ENCODE results near the gene OR6J1.

- TF ChIP-seq ZNF775 (CRISPR knock-in tag; IDR thresholded peaks at IDR 0.05; ENCODE audit: borderline replicate concordance) (no peak), CTCF (CRISPR knock-in tag; IDR thresholded peaks at IDR 0.05) (no peak), ZNF597 (CRISPR knock-in tag; IDR thresholded peaks at IDR 0.05) (no peak)
These were observed 42.2 kb downstream of the OR6J1 start for GRCh38 chr14:22601996-22602395.
